SK-N-SH (cell line): ENCODE results near the gene PRSS1. TPM values are rescaled to one million over a fixed set of nuclear protein-coding genes. Genes with fewer than 3 reads are reported as not detected.

Experiments used
- CTCF ChIA-PET: fragments of 300-600, 350-600 bp; formaldehyde crosslinking; extraction: SDS; loops from one replicate; lab custom pipeline; 2021; lab: Yijun Ruan, JAX
- POLR2A ChIA-PET: fragments of 350-600 bp; sonication (Branson Sonifier 250); formaldehyde crosslinking; extraction: SDS; loops from one replicate; lab custom pipeline; 2020; ENCODE audit warnings: antibody characterized with exemption, inconsistent platforms; lab: Yijun Ruan, JAX
- DNase-seq: peaks from one replicate; pipeline ENCODE4 v3.0.0; 2012
- H2AFZ ChIP-seq: fragments of 200-600 bp; sonication (generic); 2 replicates; pipeline ENCODE4 v1.8.1; 2016; ENCODE audit warnings: antibody characterized with exemption, mild to moderate bottlenecking, low read depth
- H3F3A ChIP-seq: fragments of 200-600 bp; sonication (generic); replicated peaks from 2 replicates; pipeline ENCODE3; 2016; ENCODE audit warnings: antibody characterized with exemption, mild to moderate bottlenecking; ENCODE audit not compliant: insufficient read depth
- H3K27ac ChIP-seq, 2 experiments: fragments of 200-500 bp in 1 of 2; fragments of 200-600 bp in 1 of 2; sonication (Bioruptor generic) in 1 of 2; sonication (generic), shearing (Covaris generic) in 1 of 2; 2 replicates each; pipeline versions ENCODE4 v1.5.1 to v1.6.1; 2014 to 2016; ENCODE audit warnings: low read depth in 2 of 2, inconsistent platforms in 1 of 2, low read length in 1 of 2, mild to moderate bottlenecking in 1 of 2, mixed read lengths in 1 of 2
- H3K27me3 ChIP-seq: fragments of 200-600 bp; sonication (generic), shearing (Covaris generic); 2 replicates; pipeline ENCODE4 v1.6.1; 2016; ENCODE audit warnings: mixed run types; ENCODE audit not compliant: insufficient read depth
- H3K36me3 ChIP-seq, 2 experiments: fragments of 200-500 bp in 1 of 2; fragments of 200-600 bp in 1 of 2; sonication (Bioruptor generic) in 1 of 2; sonication (generic) in 1 of 2; replicated peaks in 1 of 2; 2 replicates each; pipeline versions ENCODE3 to v1.5.1; 2014 to 2016; ENCODE audit warnings: low read length in 1 of 2, mild to moderate bottlenecking in 1 of 2; ENCODE audit not compliant: insufficient read depth in 2 of 2, control insufficient read depth in 1 of 2
- H3K4me1 ChIP-seq, 2 experiments: fragments of 200-500 bp in 1 of 2; fragments of 200-600 bp in 1 of 2; sonication (Bioruptor generic) in 1 of 2; sonication (generic), shearing (Covaris generic) in 1 of 2; 2 replicates each; pipeline versions ENCODE4 v1.5.1 to v1.6.1; 2014 to 2016; ENCODE audit warnings: low read depth in 1 of 2, low read length in 1 of 2, mixed run types in 1 of 2; ENCODE audit not compliant: insufficient read depth in 2 of 2, control insufficient read depth in 1 of 2
- H3K4me2 ChIP-seq: fragments of 200-600 bp; sonication (generic), shearing (Covaris generic); 2 replicates; pipeline ENCODE4 v1.6.1; 2017; ENCODE audit warnings: mixed run types
- H3K4me3 ChIP-seq, 2 experiments: fragments of 200-500 bp in 1 of 2; fragments of 200-600 bp in 1 of 2; sonication (Bioruptor generic) in 1 of 2; sonication (generic), shearing (Covaris generic) in 1 of 2; 2 replicates each; pipeline versions ENCODE4 v1.5.1 to v1.8.1; 2014 to 2016; ENCODE audit warnings: low read depth in 2 of 2, inconsistent platforms in 1 of 2, low read length in 1 of 2, mild to moderate bottlenecking in 1 of 2, mixed read lengths in 1 of 2, moderate library complexity in 1 of 2
- H3K79me2 ChIP-seq: fragments of 200-600 bp; sonication (generic); 2 replicates; pipeline ENCODE4 v1.8.1; 2017; ENCODE audit warnings: mild to moderate bottlenecking; ENCODE audit not compliant: insufficient read depth
- H3K9ac ChIP-seq: fragments of 200-600 bp; sonication (generic); 2 replicates; pipeline ENCODE4 v1.6.1; 2017; ENCODE audit warnings: mixed run types
- H3K9me2 ChIP-seq: fragments of 200-600 bp; sonication (generic); 2 replicates; pipeline ENCODE4 v1.6.1; 2017; ENCODE audit warnings: mixed run types
- H3K9me3 ChIP-seq: fragments of 200-600 bp; sonication (generic); 2 replicates; pipeline ENCODE4 v1.6.1; 2017; ENCODE audit warnings: mixed run types, mild to moderate bottlenecking, moderate library complexity
- H4K20me1 ChIP-seq: fragments of 200-600 bp; sonication (generic); 2 replicates; pipeline ENCODE4 v1.6.1; 2017; ENCODE audit warnings: mild to moderate bottlenecking, mixed run types; ENCODE audit not compliant: insufficient read depth
- CHD2 ChIP-seq: fragments of 150-350 bp; IDR thresholded peaks from 2 replicates; pipeline ENCODE4 v1.6.1; 2018; ENCODE audit warnings: low read length; ENCODE audit not compliant: partially characterized antibody
- EZH2phosphoT487 ChIP-seq: fragments of 200-600 bp; sonication (generic); IDR thresholded peaks from 2 replicates; pipeline ENCODE4 v1.6.1; 2017; ENCODE audit warnings: low read depth, mixed run types, mild to moderate bottlenecking, antibody characterized with exemption, moderate library complexity, borderline replicate concordance
- FOXJ3 ChIP-seq: sonication (generic); formaldehyde crosslinking; IDR thresholded peaks from 2 replicates; pipeline ENCODE4 v1.5.1; 2020; ENCODE audit warnings: mild to moderate bottlenecking, missing genetic modification reagents
- GABPA ChIP-seq: IDR thresholded peaks from 2 replicates; pipeline ENCODE4 v1.4.0; 2012; ENCODE audit warnings: low read depth, mild to moderate bottlenecking
- GATA2 ChIP-seq: sonication (generic); formaldehyde crosslinking; IDR thresholded peaks from 2 replicates; pipeline ENCODE4 v1.5.0; 2020; ENCODE audit warnings: mild to moderate bottlenecking, missing genetic modification reagents
- IRF3 ChIP-seq: fragments of 150-350 bp; IDR thresholded peaks from 2 replicates; pipeline ENCODE4 v1.6.1; 2016; ENCODE audit warnings: mild to moderate bottlenecking, low read depth, low read length
- NFIC ChIP-seq: IDR thresholded peaks from 2 replicates; pipeline ENCODE4 v1.4.0; 2012; ENCODE audit warnings: borderline replicate concordance
- NRF1 ChIP-seq: IDR thresholded peaks from 2 replicates; pipeline ENCODE4 v1.6.1; 2012; ENCODE audit warnings: low read depth, mild to moderate bottlenecking, low read length
- RFX5 ChIP-seq: IDR thresholded peaks from 2 replicates; pipeline ENCODE4 v1.6.1; 2012; ENCODE audit warnings: mild to moderate bottlenecking, improper control_type of control experiment, low read length
- SMC3 ChIP-seq: IDR thresholded peaks from 2 replicates; pipeline ENCODE4 v1.6.1; 2012; ENCODE audit warnings: low read depth, low read length, improper control_type of control experiment
- TAF1 ChIP-seq: IDR thresholded peaks from 2 replicates; pipeline ENCODE4 v1.6.1; 2012; ENCODE audit warnings: low read depth, mild to moderate bottlenecking, low read length, moderate library complexity, borderline replicate concordance
- TEAD4 ChIP-seq: IDR thresholded peaks from 2 replicates; pipeline ENCODE4 v1.4.0; 2012; ENCODE audit warnings: mild to moderate bottlenecking, borderline replicate concordance; ENCODE audit not compliant: insufficient read depth
- USF2 ChIP-seq: fragments of 150-350 bp; IDR thresholded peaks from 2 replicates; pipeline ENCODE4 v1.6.1; 2017; ENCODE audit warnings: antibody characterized with exemption, low read length, low read depth, borderline replicate concordance
- WGBS: methylation state at CpG from one replicate; pipeline ENCODE4 v1.1.6; 2017; ENCODE audit warnings: low lambda C conversion rate; 5-methylcytosine and 5-hydroxymethylcytosine counted together
- polyA plus RNA-seq, 3 experiments: library from polyadenylated mRNA; depleted of rRNA; stranded (reverse); fragments of >200 nt; gene quantifications; 2 replicates each; pipeline ENCODE4 v1.2.3, GENCODE V29; 2012
- TF ChIP-seq, protein P1 (sequence below): fragments of 200-600 bp; sonication (generic); IDR thresholded peaks from 2 replicates; pipeline ENCODE4 v1.6.1; 2017; ENCODE audit warnings: antibody characterized with exemption, mild to moderate bottlenecking, moderate library complexity
- TF ChIP-seq, protein P2 (sequence below): IDR thresholded peaks from 2 replicates; pipeline ENCODE4 v1.4.0; 2012; ENCODE audit warnings: low read depth, borderline replicate concordance

PRSS1 gene
- polyA plus RNA-seq, 1 of the 3 experiments (the other 2 are of a cell fraction), result not detected

- TF ChIP-seq TEAD4 (no peak), USF2 (no peak), SMC3 (no peak)
- Histone ChIP-seq H3K27me3 (peaks cover 61% of the 10 kb centered on the region), H4K20me1 (no peaks in the 10 kb centered on the region), H3K36me3 (no peaks in the 10 kb centered on the region), H3K27ac (no peak overlapping the region), H2AFZ (no peak overlapping the region), H3K4me3 (no peak overlapping the region), H3K4me2 (no peak overlapping the region), H3F3A (no peaks in the 10 kb centered on the region), H3K79me2 (no peaks in the 10 kb centered on the region), H3K9me2 (no peaks in the 10 kb centered on the region), H3K4me1 (peaks cover 0 to 9% of the 10 kb centered on the region in 2 experiments; a peak in 1 of 4 replicates), H3K9me3 (no peaks in the 10 kb centered on the region), H3K9ac (no peak overlapping the region)
- ChIA-PET POLR2A (interaction anchor here (1.1 kb wide), 1 partner anchor 261 kb away, joined by 3 read pairs; no protein-coding TSS in a partner anchor), CTCF (interaction anchor here (0.8 to 15.4 kb wide), 8 partner anchors 13 to 261 kb away, joined by 4 to 163 read pairs (median 15); no protein-coding TSS in a partner anchor)
- WGBS, result 74% methylated on average over 9 of the region's 9 CpGs
- DNase-seq, result no peak
Observed at GRCh38 chr7:142796001-142796500, 46.8 kb downstream of the PRSS1 start.

DNA sequence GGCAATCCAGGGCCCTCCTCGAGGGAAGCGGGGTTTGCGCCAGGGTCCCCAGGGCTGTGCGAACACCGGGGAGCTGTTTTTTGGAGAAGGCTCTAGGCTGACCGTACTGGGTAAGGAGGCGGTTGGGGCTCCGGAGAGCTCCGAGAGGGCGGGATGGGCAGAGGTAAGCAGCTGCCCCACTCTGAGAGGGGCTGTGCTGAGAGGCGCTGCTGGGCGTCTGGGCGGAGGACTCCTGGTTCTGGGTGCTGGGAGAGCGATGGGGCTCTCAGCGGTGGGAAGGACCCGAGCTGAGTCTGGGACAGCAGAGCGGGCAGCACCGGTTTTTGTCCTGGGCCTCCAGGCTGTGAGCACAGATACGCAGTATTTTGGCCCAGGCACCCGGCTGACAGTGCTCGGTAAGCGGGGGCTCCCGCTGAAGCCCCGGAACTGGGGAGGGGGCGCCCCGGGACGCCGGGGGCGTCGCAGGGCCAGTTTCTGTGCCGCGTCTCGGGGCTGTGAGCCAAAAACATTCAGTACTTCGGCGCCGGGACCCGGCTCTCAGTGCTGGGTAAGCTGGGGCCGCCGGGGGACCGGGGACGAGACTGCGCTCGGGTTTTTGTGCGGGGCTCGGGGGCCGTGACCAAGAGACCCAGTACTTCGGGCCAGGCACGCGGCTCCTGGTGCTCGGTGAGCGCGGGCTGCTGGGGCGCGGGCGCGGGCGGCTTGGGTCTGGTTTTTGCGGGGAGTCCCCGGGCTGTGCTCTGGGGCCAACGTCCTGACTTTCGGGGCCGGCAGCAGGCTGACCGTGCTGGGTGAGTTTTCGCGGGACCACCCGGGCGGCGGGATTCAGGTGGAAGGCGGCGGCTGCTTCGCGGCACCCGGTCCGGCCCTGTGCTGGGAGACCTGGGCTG, 47.5 kb downstream of the PRSS1 start:
- H2AFZ ChIP-seq, result no peak overlapping the region
- H3K27me3 ChIP-seq, result peaks cover 61% of the 10 kb centered on the region

More for the DNA sequence above, 47.5 kb downstream of the PRSS1 start:
- ChIA-PET POLR2A (interaction anchor here (1.1 kb wide), 1 partner anchor 262 kb away, joined by 3 read pairs; no protein-coding TSS in a partner anchor), CTCF (interaction anchor here (0.8 to 15.4 kb wide), 13 partner anchors 12 to 337 kb away, joined by 3 to 163 read pairs (median 5); no protein-coding TSS in a partner anchor)
- Histone ChIP-seq H3K9ac (no peak overlapping the region), H3K4me1 (peaks cover 0 to 9% of the 10 kb centered on the region in 2 experiments; a peak in 1 of 4 replicates), H3K9me3 (no peaks in the 10 kb centered on the region), H3K79me2 (no peaks in the 10 kb centered on the region), H4K20me1 (no peaks in the 10 kb centered on the region), H3K4me3 (peak overlapping the region in 1 of 2 experiments; percentile 28; a peak in 1 of 4 replicates), H3K27ac (no peak overlapping the region), H3K9me2 (no peaks in the 10 kb centered on the region), H3K36me3 (no peaks in the 10 kb centered on the region), H3F3A (no peaks in the 10 kb centered on the region), H3K4me2 (peak overlapping the region; percentile 36)
- DNase-seq, result peak; percentile 75
- no peak for TF ChIP-seq CHD2
- TF ChIP-seq TAF1, result no peak
- no peak for TF ChIP-seq GATA2 (CRISPR knock-in tag)
- no peak for TF ChIP-seq RFX5
- TF ChIP-seq IRF3, result no peak
- TF ChIP-seq, protein P1, sequence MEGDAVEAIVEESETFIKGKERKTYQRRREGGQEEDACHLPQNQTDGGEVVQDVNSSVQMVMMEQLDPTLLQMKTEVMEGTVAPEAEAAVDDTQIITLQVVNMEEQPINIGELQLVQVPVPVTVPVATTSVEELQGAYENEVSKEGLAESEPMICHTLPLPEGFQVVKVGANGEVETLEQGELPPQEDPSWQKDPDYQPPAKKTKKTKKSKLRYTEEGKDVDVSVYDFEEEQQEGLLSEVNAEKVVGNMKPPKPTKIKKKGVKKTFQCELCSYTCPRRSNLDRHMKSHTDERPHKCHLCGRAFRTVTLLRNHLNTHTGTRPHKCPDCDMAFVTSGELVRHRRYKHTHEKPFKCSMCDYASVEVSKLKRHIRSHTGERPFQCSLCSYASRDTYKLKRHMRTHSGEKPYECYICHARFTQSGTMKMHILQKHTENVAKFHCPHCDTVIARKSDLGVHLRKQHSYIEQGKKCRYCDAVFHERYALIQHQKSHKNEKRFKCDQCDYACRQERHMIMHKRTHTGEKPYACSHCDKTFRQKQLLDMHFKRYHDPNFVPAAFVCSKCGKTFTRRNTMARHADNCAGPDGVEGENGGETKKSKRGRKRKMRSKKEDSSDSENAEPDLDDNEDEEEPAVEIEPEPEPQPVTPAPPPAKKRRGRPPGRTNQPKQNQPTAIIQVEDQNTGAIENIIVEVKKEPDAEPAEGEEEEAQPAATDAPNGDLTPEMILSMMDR, result no peak
- TF ChIP-seq NRF1, result no peak
- no peak for TF ChIP-seq EZH2phosphoT487
- TF ChIP-seq NFIC, result no peak
- TF ChIP-seq GABPA, result no peak
- TF ChIP-seq SMC3, result no peak
- TF ChIP-seq, protein P2, sequence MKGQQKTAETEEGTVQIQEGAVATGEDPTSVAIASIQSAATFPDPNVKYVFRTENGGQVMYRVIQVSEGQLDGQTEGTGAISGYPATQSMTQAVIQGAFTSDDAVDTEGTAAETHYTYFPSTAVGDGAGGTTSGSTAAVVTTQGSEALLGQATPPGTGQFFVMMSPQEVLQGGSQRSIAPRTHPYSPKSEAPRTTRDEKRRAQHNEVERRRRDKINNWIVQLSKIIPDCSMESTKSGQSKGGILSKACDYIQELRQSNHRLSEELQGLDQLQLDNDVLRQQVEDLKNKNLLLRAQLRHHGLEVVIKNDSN, result no peak
- TF ChIP-seq FOXJ3 (CRISPR knock-in tag), result no peak
- 52% methylated on average over 22 of the region's 74 CpGs for WGBS
